Measurements from ENCODE around the gene NAAA. TPM values are rescaled to one million over a fixed set of nuclear protein-coding genes. Genes with fewer than 3 reads are reported as not detected.

Gene NAAA
- total RNA-seq, 2 donors from 2014 or later, result 1.7 TPM

DNA sequence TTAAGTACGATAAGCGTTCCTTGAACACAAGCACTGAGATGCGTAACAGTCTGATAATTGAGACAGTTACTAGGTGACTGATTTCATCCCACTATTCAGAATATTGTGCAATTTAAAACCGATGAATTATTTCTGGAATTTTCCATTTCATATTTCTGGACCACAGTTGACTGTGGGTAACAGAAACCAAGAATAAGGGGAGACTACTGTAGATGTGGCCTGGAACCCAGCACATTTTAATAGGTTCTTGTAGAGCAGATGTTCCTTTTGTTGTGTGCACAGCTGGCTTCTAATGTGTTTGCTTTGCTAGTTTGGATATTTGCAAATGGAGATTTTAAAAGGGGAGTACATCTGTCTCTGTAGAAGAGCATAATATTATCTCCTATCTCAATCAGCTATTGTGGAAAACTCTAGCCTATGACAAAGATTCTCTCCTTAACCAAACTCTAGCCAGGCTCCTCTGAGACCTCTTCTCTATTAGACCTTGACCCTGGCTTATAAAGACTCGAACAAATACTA lies 16.4 kb downstream of the NAAA start:
- no peak overlapping the region for H3K4me3 Mint-ChIP-seq
- Histone ChIP-seq H3K27me3 (ENCODE audit: control insufficient read depth, insufficient read depth, low read length, poor library complexity, severe bottlenecking) (no peaks in the 10 kb centered on the region), H3K9ac (ENCODE audit: extremely low read depth, low read length, poor library complexity, severe bottlenecking) (no peak overlapping the region), H3K4me3 (ENCODE audit: low read length) (no peak overlapping the region), H3K9me3 (ENCODE audit: control insufficient read depth, low read length) (no peaks in the 10 kb centered on the region), H3K27ac (ENCODE audit: low read depth, low read length) (no peak overlapping the region), H3K36me3 (ENCODE audit: control insufficient read depth, insufficient read depth, low read length) (peaks cover 4% of the 10 kb centered on the region), H3K4me1 (ENCODE audit: control insufficient read depth, insufficient read depth, low read length) (no peaks in the 10 kb centered on the region)
- H3K27me3 Mint-ChIP-seq (ENCODE audit: insufficient read depth), result no peaks in the 10 kb centered on the region
- H3K27ac Mint-ChIP-seq, result no peak overlapping the region
- peaks cover 10% of the 10 kb centered on the region for H3K36me3 Mint-ChIP-seq (ENCODE audit: low read depth)
- TF ChIP-seq, protein P1, sequence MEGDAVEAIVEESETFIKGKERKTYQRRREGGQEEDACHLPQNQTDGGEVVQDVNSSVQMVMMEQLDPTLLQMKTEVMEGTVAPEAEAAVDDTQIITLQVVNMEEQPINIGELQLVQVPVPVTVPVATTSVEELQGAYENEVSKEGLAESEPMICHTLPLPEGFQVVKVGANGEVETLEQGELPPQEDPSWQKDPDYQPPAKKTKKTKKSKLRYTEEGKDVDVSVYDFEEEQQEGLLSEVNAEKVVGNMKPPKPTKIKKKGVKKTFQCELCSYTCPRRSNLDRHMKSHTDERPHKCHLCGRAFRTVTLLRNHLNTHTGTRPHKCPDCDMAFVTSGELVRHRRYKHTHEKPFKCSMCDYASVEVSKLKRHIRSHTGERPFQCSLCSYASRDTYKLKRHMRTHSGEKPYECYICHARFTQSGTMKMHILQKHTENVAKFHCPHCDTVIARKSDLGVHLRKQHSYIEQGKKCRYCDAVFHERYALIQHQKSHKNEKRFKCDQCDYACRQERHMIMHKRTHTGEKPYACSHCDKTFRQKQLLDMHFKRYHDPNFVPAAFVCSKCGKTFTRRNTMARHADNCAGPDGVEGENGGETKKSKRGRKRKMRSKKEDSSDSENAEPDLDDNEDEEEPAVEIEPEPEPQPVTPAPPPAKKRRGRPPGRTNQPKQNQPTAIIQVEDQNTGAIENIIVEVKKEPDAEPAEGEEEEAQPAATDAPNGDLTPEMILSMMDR (conservative IDR thresholded peaks at IDR 0.05), result no peak
- DNase-seq, result no peak
- WGBS, 2 experiments (ENCODE audit: insufficient coverage in 1 of 2, insufficient read length in 1 of 2), result 95 to 96% methylated on average over 5 of the region's 5 CpGs
- no peaks in the 10 kb centered on the region for H3K9me3 Mint-ChIP-seq
- peaks cover 6% of the 10 kb centered on the region for H3K4me1 Mint-ChIP-seq

DNA sequence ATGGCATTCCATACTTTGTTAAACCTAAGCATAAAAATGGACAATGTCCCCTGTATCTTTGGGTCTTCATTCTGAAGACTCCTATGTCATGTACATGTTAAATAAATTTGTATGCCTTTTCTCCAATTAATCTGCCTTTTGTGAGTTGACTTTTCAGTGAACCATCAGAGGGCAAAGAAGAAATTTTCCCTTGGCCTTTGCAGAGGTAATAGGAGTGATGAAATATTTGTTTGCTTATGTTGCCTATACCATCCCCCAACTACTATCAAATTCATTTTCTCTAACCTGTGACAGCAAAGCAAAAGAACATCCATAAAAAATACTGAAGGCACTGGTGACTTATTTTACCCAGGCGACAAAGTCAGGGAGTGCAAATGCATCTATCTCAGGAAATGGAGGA lies 18.2 kb downstream of the NAAA start:
- 100% methylated on average over 1 of the region's 1 CpG; no CpG with 5 or more reads in 1 of the 2 experiments for WGBS, 2 experiments (ENCODE audit: insufficient coverage in 1 of 2, insufficient read length in 1 of 2)
- H3K9me3 Mint-ChIP-seq, result no peaks in the 10 kb centered on the region
- TF ChIP-seq, protein P1 (conservative IDR thresholded peaks at IDR 0.05), result no peak
- peaks cover 6% of the 10 kb centered on the region for H3K4me1 Mint-ChIP-seq
- no peak overlapping the region for H3K27ac Mint-ChIP-seq
- Histone ChIP-seq H3K27ac (ENCODE audit: low read depth, low read length) (no peak overlapping the region), H3K4me1 (ENCODE audit: control insufficient read depth, insufficient read depth, low read length) (no peaks in the 10 kb centered on the region), H3K9ac (ENCODE audit: extremely low read depth, low read length, poor library complexity, severe bottlenecking) (no peak overlapping the region), H3K27me3 (ENCODE audit: control insufficient read depth, insufficient read depth, low read length, poor library complexity, severe bottlenecking) (no peaks in the 10 kb centered on the region), H3K4me3 (ENCODE audit: low read length) (no peak overlapping the region), H3K9me3 (ENCODE audit: control insufficient read depth, low read length) (no peaks in the 10 kb centered on the region), H3K36me3 (ENCODE audit: control insufficient read depth, insufficient read depth, low read length) (peaks cover 4% of the 10 kb centered on the region)
- DNase-seq, result no peak
- H3K36me3 Mint-ChIP-seq (ENCODE audit: low read depth), result peaks cover 10% of the 10 kb centered on the region
- no peaks in the 10 kb centered on the region for H3K27me3 Mint-ChIP-seq (ENCODE audit: insufficient read depth)
- H3K4me3 Mint-ChIP-seq, result no peak overlapping the region

DNA sequence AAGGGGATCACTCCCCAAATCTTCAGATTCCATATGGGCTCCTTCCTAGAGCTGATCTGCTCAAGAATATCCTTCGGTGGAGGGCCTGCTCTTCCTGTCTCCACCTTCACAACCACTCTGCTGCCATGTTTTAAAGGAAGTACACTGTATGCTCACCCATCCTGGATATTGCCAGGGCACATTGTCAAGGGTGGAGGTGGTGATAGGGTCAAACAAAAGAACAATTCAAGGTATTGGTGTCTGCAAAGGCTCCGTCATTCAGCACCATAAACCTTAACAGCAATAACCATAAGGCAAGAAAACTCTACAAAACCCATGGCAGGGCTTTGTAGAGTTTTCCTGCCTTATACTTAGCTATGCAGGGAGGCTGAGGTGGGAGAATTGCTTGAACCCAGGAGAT lies 18.9 kb downstream of the NAAA start:
- Histone ChIP-seq H3K27me3 (ENCODE audit: control insufficient read depth, insufficient read depth, low read length, poor library complexity, severe bottlenecking) (no peaks in the 10 kb centered on the region), H3K9me3 (ENCODE audit: control insufficient read depth, low read length) (no peaks in the 10 kb centered on the region), H3K4me1 (ENCODE audit: control insufficient read depth, insufficient read depth, low read length) (no peaks in the 10 kb centered on the region), H3K27ac (ENCODE audit: low read depth, low read length) (no peak overlapping the region), H3K36me3 (ENCODE audit: control insufficient read depth, insufficient read depth, low read length) (peaks cover 4% of the 10 kb centered on the region), H3K9ac (ENCODE audit: extremely low read depth, low read length, poor library complexity, severe bottlenecking) (no peak overlapping the region), H3K4me3 (ENCODE audit: low read length) (no peak overlapping the region)
- no peaks in the 10 kb centered on the region for H3K9me3 Mint-ChIP-seq
- DNase-seq, result no peak
- TF ChIP-seq, protein P1 (conservative IDR thresholded peaks at IDR 0.05), result no peak
- H3K4me1 Mint-ChIP-seq, result peaks cover 6% of the 10 kb centered on the region
- H3K4me3 Mint-ChIP-seq, result no peak overlapping the region
- H3K36me3 Mint-ChIP-seq (ENCODE audit: low read depth), result peaks cover 10% of the 10 kb centered on the region
- no peaks in the 10 kb centered on the region for H3K27me3 Mint-ChIP-seq (ENCODE audit: insufficient read depth)
- no peak overlapping the region for H3K27ac Mint-ChIP-seq
- 98% methylated on average over 2 of the region's 2 CpGs; no CpG with 5 or more reads in 1 of the 2 experiments for WGBS, 2 experiments (ENCODE audit: insufficient coverage in 1 of 2, insufficient read length in 1 of 2)

Measured in endodermal cell (in vitro differentiated cells).